GM12878 (cell line): ENCODE results near the gene TBC1D22B. TPM values are rescaled to one million over a fixed set of nuclear protein-coding genes. Genes with fewer than 3 reads are reported as not detected.

Experiments used
- ATAC-seq: fragments of 200-7000 bp; cut with Tn5 transposase; 3 replicates; pipeline ENCODE4 v1.9.1; 2020; ENCODE audit warnings: mild to moderate bottlenecking, moderate library complexity
- BruUV-seq: library from RNA; stranded (reverse); fragments of 400-500 nt; replicated peaks from 2 replicates; lab custom pipeline; 2021; lab: Mats Ljungman, UMichigan
- CTCF ChIA-PET: fragments of 300-600 bp; sonication (Branson Sonifier 250); formaldehyde crosslinking; extraction: SDS; loops from one replicate; lab custom pipeline; 2021; ENCODE audit warnings: inconsistent platforms; lab: Yijun Ruan, JAX
- POLR2A ChIA-PET: fragments of 350-600 bp; formaldehyde crosslinking; extraction: SDS; loops from one replicate; lab custom pipeline; 2021; ENCODE audit warnings: inconsistent platforms; lab: Charles Lee
- RAD21 ChIA-PET: fragments of 300-600 bp; sonication (Branson Sonifier 250); formaldehyde crosslinking; loops from one replicate; lab custom pipeline; 2023; ENCODE audit warnings: antibody characterized with exemption; ENCODE audit not compliant: unreplicated experiment; lab: Charles Lee
- SMC1A ChIA-PET: fragments of 300-600 bp; sonication (Branson Sonifier 250); formaldehyde crosslinking; loops from one replicate; lab custom pipeline; 2023; ENCODE audit not compliant: unreplicated experiment, uncharacterized antibody; lab: Charles Lee
- DNase-seq: peaks from one replicate; pipeline ENCODE4 v3.0.0-alpha.2; 2011; ENCODE audit warnings: low read depth, low spot score
- FAIRE-seq: peaks from 3 replicates; lab custom pipeline; 2011; peaks lifted over from hg19 to GRCh38; lab: Jason Lieb, UNC
- H2AFZ ChIP-seq: 2 replicates; pipeline ENCODE4 v1.6.0; 2011; ENCODE audit warnings: low read depth, low read length, control low read depth; ENCODE audit not compliant: control insufficient read depth
- H3K27ac ChIP-seq: 2 replicates; pipeline ENCODE4 v1.5.1; 2011; ENCODE audit warnings: control low read depth; ENCODE audit not compliant: control insufficient read depth, insufficient read depth
- H3K27me3 ChIP-seq, 2 experiments: replicated peaks in 1 of 2; 2 replicates each; pipeline versions ENCODE4 v1.6.0 to v1.6.1; 2011; ENCODE audit warnings: low read length in 1 of 2; ENCODE audit not compliant: control insufficient read depth in 2 of 2, insufficient read depth in 2 of 2
- H3K36me3 ChIP-seq, 2 experiments: 2 replicates each; pipeline ENCODE4 v1.5.1; 2011; ENCODE audit warnings: low read length in 1 of 2; ENCODE audit not compliant: control insufficient read depth in 2 of 2, insufficient read depth in 2 of 2
- H3K4me1 ChIP-seq: 2 replicates; pipeline ENCODE4 v1.6.1; 2011; ENCODE audit warnings: mild to moderate bottlenecking, low read length, moderate library complexity, mixed read lengths; ENCODE audit not compliant: control insufficient read depth, insufficient read depth
- H3K4me2 ChIP-seq: 2 replicates; pipeline ENCODE4 v1.6.0; 2011; ENCODE audit warnings: control low read depth; ENCODE audit not compliant: control insufficient read depth, insufficient read depth
- H3K4me3 ChIP-seq: fragments of 200-600 bp; sonication (generic); 2 replicates; pipeline ENCODE4 v1.5.1; 2016
- H3K79me2 ChIP-seq: 2 replicates; pipeline ENCODE4 v1.6.0; 2011; ENCODE audit warnings: low read length; ENCODE audit not compliant: control insufficient read depth, insufficient read depth
- H3K9ac ChIP-seq: 2 replicates; pipeline ENCODE4 v1.8.0; 2011; ENCODE audit warnings: low read length, control low read depth, mixed read lengths; ENCODE audit not compliant: control insufficient read depth, insufficient read depth
- H3K9me3 ChIP-seq: replicated peaks from 3 replicates; pipeline ENCODE4 v1.5.1; 2011; ENCODE audit warnings: mild to moderate bottlenecking, low read length; ENCODE audit not compliant: control insufficient read depth, insufficient read depth
- H4K20me1 ChIP-seq: 2 replicates; pipeline ENCODE4 v1.6.0; 2011; ENCODE audit not compliant: control insufficient read depth, insufficient read depth
- ETV6 ChIP-seq, 2 experiments: fragments of 450-650 bp in 1 of 2; IDR thresholded peaks in 1 of 2; conservative IDR thresholded peaks in 1 of 2; 2 replicates each; pipeline ENCODE4 v1.6.1; 2014; ENCODE audit warnings: antibody characterized with exemption in 1 of 2, borderline replicate concordance in 1 of 2, low read depth in 1 of 2, mild to moderate bottlenecking in 1 of 2, moderate library complexity in 1 of 2
- GABPA ChIP-seq: IDR thresholded peaks from 2 replicates; pipeline ENCODE4 v1.6.1; 2014; ENCODE audit warnings: antibody characterized with exemption, low read depth, mild to moderate bottlenecking, inconsistent platforms
- HSF1 ChIP-seq: fragments of 150-350 bp; IDR thresholded peaks from 2 replicates; pipeline ENCODE4 v1.6.1; 2014; ENCODE audit warnings: mild to moderate bottlenecking, low read depth, low read length
- MEF2A ChIP-seq: IDR thresholded peaks from 2 replicates; pipeline ENCODE4 v1.6.1; 2011; ENCODE audit warnings: low read depth, mild to moderate bottlenecking, low read length, moderate library complexity; ENCODE audit not compliant: insufficient read depth
- NBN ChIP-seq: fragments of 450-650 bp; IDR thresholded peaks from 2 replicates; pipeline ENCODE4 v1.6.1; 2016
- RAD21 ChIP-seq: IDR thresholded peaks from 2 replicates; pipeline ENCODE4 v1.6.1; 2011; ENCODE audit warnings: mild to moderate bottlenecking, low read depth, low read length, moderate library complexity; ENCODE audit not compliant: insufficient read depth
- STAT1 ChIP-seq: fragments of 450-650 bp; conservative IDR thresholded peaks from 2 replicates; pipeline ENCODE4 v1.6.1; 2014; ENCODE audit warnings: antibody characterized with exemption, mild to moderate bottlenecking
- TAF1 ChIP-seq: IDR thresholded peaks from 2 replicates; pipeline ENCODE4 v1.6.1; 2011; ENCODE audit warnings: mild to moderate bottlenecking, low read depth, low read length, borderline replicate concordance
- ZBTB11 ChIP-seq: fragments of 450-650 bp; formaldehyde crosslinking; IDR thresholded peaks from 2 replicates; pipeline ENCODE4 v1.5.0; 2022; ENCODE audit warnings: mild to moderate bottlenecking, missing genetic modification characterization
- ZNF217 ChIP-seq: fragments of 450-650 bp; IDR thresholded peaks from 2 replicates; pipeline ENCODE4 v1.6.1; 2017; ENCODE audit warnings: antibody characterized with exemption, mild to moderate bottlenecking
- ZZZ3 ChIP-seq: IDR thresholded peaks from 2 replicates; pipeline ENCODE4 v1.6.1; 2011; ENCODE audit warnings: low read depth; ENCODE audit not compliant: control insufficient read depth, insufficient read length
- WGBS: methylation state at CpG from one replicate; pipeline ENCODE4 v1.1.6; 2016; ENCODE audit warnings: low lambda C conversion rate; ENCODE audit not compliant: insufficient replicate concordance, insufficient coverage; ENCODE audit errors: missing lambda C conversion rate; 5-methylcytosine and 5-hydroxymethylcytosine counted together
- in situ Hi-C: fragments of 300-500 bp; cut with MboI; formaldehyde crosslinking; loops from 9 replicates; pipeline ENCODE4 v1.14.3; 2018; ENCODE audit warnings: mixed read lengths
- intact Hi-C: fragments of 100-400 bp; cut with micrococcal nuclease; formaldehyde crosslinking; loops from one replicate; pipeline ENCODE4 v1.14.2; 2022; ENCODE audit not compliant: unreplicated experiment
- polyA plus RNA-seq, 11 experiments: library from polyadenylated mRNA; depleted of rRNA in 4 of 11; unstranded in 6 of 11; stranded (reverse) in 5 of 11; fragments of >200 nt; fragmentation: Nextera tagmentation in 4 of 11; fragmentation: Illumina TruSeq in 1 of 11; extraction: Ambion mirVana in 4 of 11; extraction: Trizol in 1 of 11; gene quantifications; 1 replicate in 1 of 11; 2 replicates in 10 of 11; pipeline versions ENCODE4 v1.2.1 to v1.2.3, GENCODE V29; 2011 to 2016; ENCODE audit warnings: inconsistent platforms in 2 of 11, missing spikeins in 2 of 11, low read depth in 1 of 11
- total RNA-seq, 4 experiments: library from RNA; depleted of rRNA in 3 of 4; stranded (reverse); fragments of >200 nt in 3 of 4; fragmentation: Illumina TruSeq in 1 of 4; extraction: Trizol in 1 of 4; gene quantifications; 2 replicates each; pipeline versions ENCODE4 v1.2.1 to v1.2.3, GENCODE V29; 2013 to 2021
- TF ChIP-seq, protein P1 (sequence below): IDR thresholded peaks from 2 replicates; pipeline ENCODE4 v1.6.1; 2012; ENCODE audit warnings: low read depth, low read length, improper control_type of control experiment
- TF ChIP-seq, protein P2 (sequence below): fragments of 450-650 bp; IDR thresholded peaks from 2 replicates; pipeline ENCODE4 v1.6.1; 2017; ENCODE audit warnings: antibody characterized with exemption, mild to moderate bottlenecking, moderate library complexity
- TF ChIP-seq, protein P3 (sequence below): fragments of 450-650 bp; IDR thresholded peaks from 2 replicates; pipeline ENCODE4 v1.6.1; 2016; ENCODE audit warnings: mild to moderate bottlenecking

TBC1D22B gene
- total and polyA plus RNA-seq, 10 of the 15 experiments (the other 5 are each of a cell fraction or from before 2014, with no cell fraction given) = 3.4 to 18.7 (median 14.1) TPM

GRCh38 chr6:37359039-37359438, 101.5 kb downstream of the TBC1D22B start:
- Histone ChIP-seq H3K9ac (no peak overlapping the region), H3K27ac (no peak overlapping the region), H2AFZ (no peak overlapping the region), H3K9me3 (no peaks in the 10 kb centered on the region), H3K27me3 (no peaks in the 10 kb centered on the region), H4K20me1 (no peaks in the 10 kb centered on the region), H3K4me2 (no peak overlapping the region), H3K4me3 (no peak overlapping the region), H3K4me1 (peaks cover 3% of the 10 kb centered on the region; the same call in 1 of the 2 replicates), H3K36me3 (peaks cover 2 to 6% of the 10 kb centered on the region in 2 experiments; a peak in 2 of 4 replicates), H3K79me2 (peaks cover 25% of the 10 kb centered on the region)
- ATAC-seq = no peak
- no TSS peak for BruUV-seq
- ChIA-PET CTCF (interaction anchor here (1.2 kb wide), 1 partner anchor 33 kb away, joined by 4 read pairs; no protein-coding TSS in a partner anchor), RAD21 (no interaction called here), SMC1A (interaction anchor here (1.1 to 1.5 kb wide), 2 partner anchors 8 to 112 kb away, joined by 3 to 5 read pairs; no protein-coding TSS in a partner anchor), POLR2A (no interaction called here)
- 95% methylated on average over 3 of the region's 3 CpGs for WGBS
- in situ Hi-C loops = no loop called here
- intact Hi-C loops = no loop called here
- DNase-seq = no peak
- TF ChIP-seq ETV6 (conservative IDR thresholded peaks at IDR 0.05 in 1 of 2, IDR thresholded peaks at IDR 0.05 in 1 of 2; ENCODE audit: borderline replicate concordance in 1 of 2, low read depth in 1 of 2) (no peak), ZBTB11 (CRISPR knock-in tag) (no peak), NBN (no peak), MEF2A (no peak), HSF1 (no peak), ZNF217 (no peak), TAF1 (no peak), GABPA (no peak), STAT1 (no peak), ZZZ3 (no peak), RAD21 (no peak)
- TF ChIP-seq, protein P1, sequence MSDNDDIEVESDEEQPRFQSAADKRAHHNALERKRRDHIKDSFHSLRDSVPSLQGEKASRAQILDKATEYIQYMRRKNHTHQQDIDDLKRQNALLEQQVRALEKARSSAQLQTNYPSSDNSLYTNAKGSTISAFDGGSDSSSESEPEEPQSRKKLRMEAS = no peak
- TF ChIP-seq, protein P2, sequence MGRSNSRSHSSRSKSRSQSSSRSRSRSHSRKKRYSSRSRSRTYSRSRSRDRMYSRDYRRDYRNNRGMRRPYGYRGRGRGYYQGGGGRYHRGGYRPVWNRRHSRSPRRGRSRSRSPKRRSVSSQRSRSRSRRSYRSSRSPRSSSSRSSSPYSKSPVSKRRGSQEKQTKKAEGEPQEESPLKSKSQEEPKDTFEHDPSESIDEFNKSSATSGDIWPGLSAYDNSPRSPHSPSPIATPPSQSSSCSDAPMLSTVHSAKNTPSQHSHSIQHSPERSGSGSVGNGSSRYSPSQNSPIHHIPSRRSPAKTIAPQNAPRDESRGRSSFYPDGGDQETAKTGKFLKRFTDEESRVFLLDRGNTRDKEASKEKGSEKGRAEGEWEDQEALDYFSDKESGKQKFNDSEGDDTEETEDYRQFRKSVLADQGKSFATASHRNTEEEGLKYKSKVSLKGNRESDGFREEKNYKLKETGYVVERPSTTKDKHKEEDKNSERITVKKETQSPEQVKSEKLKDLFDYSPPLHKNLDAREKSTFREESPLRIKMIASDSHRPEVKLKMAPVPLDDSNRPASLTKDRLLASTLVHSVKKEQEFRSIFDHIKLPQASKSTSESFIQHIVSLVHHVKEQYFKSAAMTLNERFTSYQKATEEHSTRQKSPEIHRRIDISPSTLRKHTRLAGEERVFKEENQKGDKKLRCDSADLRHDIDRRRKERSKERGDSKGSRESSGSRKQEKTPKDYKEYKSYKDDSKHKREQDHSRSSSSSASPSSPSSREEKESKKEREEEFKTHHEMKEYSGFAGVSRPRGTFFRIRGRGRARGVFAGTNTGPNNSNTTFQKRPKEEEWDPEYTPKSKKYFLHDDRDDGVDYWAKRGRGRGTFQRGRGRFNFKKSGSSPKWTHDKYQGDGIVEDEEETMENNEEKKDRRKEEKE = no peak
- TF ChIP-seq, protein P3, sequence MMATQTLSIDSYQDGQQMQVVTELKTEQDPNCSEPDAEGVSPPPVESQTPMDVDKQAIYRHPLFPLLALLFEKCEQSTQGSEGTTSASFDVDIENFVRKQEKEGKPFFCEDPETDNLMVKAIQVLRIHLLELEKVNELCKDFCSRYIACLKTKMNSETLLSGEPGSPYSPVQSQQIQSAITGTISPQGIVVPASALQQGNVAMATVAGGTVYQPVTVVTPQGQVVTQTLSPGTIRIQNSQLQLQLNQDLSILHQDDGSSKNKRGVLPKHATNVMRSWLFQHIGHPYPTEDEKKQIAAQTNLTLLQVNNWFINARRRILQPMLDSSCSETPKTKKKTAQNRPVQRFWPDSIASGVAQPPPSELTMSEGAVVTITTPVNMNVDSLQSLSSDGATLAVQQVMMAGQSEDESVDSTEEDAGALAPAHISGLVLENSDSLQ = no peak
- no peak for FAIRE-seq
